Prostate gland (tissue), 2 donors: ENCODE measurements around the gene MLLT10.
"Not testable (repeated sequence)": the region's sequence is repeated elsewhere in the genome, so short reads cannot be mapped to it uniquely, and the experiment has no call there.

ENCODE experiments used
- POLR2A ChIP-seq: fragments of 450-650 bp; IDR thresholded peaks from one replicate; pipeline ENCODE4 v1.6.1; 2016; ENCODE audit warnings: antibody characterized with exemption, mild to moderate bottlenecking
- POLR2AphosphoS5 ChIP-seq: sonication (generic); formaldehyde crosslinking; IDR thresholded peaks from one replicate; pipeline ENCODE4 v1.6.1; 2017; ENCODE audit warnings: antibody characterized with exemption
- TF ChIP-seq, protein P1 (sequence below), 4 experiments: fragments of 200-600 bp in 2 of 4; fragments of 450-650 bp in 2 of 4; sonication (generic) in 2 of 4; IDR thresholded peaks; 1 replicate in 3 of 4; 2 replicates in 1 of 4; pipeline ENCODE4 v1.5.1; 2016 to 2019; ENCODE audit warnings: antibody characterized with exemption in 4 of 4, mild to moderate bottlenecking in 2 of 4, moderate library complexity in 2 of 4

DNA sequence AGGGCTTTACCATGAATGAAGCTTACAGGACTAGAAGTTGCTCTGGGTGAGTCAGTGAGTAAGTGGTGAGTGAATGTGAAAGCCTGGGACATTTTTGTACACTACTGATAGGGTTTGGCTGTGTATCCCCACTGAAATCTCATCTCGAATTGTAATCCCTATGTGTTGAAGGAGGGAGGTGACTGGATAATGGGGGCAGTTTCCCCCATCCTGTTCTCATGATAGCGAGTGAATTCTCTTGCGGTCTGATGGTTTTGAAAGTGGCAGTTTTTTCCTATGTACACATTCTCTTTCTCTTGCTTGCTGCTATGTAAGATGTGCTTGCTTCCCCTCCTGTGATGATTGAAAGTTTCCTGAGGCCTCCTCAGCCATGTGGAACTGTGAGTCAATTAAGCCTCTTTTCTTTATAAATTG, 47.4 kb downstream of the MLLT10 start:
- not testable (repeated sequence) for TF ChIP-seq POLR2AphosphoS5, POLR2A
- TF ChIP-seq, protein P1, sequence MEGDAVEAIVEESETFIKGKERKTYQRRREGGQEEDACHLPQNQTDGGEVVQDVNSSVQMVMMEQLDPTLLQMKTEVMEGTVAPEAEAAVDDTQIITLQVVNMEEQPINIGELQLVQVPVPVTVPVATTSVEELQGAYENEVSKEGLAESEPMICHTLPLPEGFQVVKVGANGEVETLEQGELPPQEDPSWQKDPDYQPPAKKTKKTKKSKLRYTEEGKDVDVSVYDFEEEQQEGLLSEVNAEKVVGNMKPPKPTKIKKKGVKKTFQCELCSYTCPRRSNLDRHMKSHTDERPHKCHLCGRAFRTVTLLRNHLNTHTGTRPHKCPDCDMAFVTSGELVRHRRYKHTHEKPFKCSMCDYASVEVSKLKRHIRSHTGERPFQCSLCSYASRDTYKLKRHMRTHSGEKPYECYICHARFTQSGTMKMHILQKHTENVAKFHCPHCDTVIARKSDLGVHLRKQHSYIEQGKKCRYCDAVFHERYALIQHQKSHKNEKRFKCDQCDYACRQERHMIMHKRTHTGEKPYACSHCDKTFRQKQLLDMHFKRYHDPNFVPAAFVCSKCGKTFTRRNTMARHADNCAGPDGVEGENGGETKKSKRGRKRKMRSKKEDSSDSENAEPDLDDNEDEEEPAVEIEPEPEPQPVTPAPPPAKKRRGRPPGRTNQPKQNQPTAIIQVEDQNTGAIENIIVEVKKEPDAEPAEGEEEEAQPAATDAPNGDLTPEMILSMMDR (IDR thresholded peaks at IDR 0.05) = not testable (repeated sequence)
